HepG2 (cell line): ENCODE measurements around the gene RAC3. TPM values are rescaled to one million over a fixed set of nuclear protein-coding genes. Genes with fewer than 3 reads are reported as not detected.

Experiments used
- AGO1 ChIP-seq: fragments of 200-400 bp; formaldehyde crosslinking; IDR thresholded peaks from 2 replicates; pipeline ENCODE4 v1.6.1; 2017; ENCODE audit warnings: mild to moderate bottlenecking, low read depth, low read length, moderate library complexity; ENCODE audit not compliant: poor library complexity, severe bottlenecking
- AHR ChIP-seq: IDR thresholded peaks from 2 replicates; pipeline ENCODE4 v1.6.1; 2018; ENCODE audit warnings: missing genetic modification reagents, missing compliant biosample characterization
- ATF3 ChIP-seq: sonication (generic); formaldehyde crosslinking; IDR thresholded peaks from 2 replicates; pipeline ENCODE4 v1.4.0; 2020; ENCODE audit warnings: missing genetic modification reagents
- GLMP ChIP-seq: sonication (generic); formaldehyde crosslinking; IDR thresholded peaks from 2 replicates; pipeline ENCODE4 v1.9.0; 2021; ENCODE audit warnings: missing genetic modification reagents, mild to moderate bottlenecking, borderline replicate concordance
- JUND ChIP-seq: sonication (generic); formaldehyde crosslinking; IDR thresholded peaks from 2 replicates; pipeline ENCODE4 v1.8.0; 2022; ENCODE audit warnings: mild to moderate bottlenecking, missing genetic modification reagents
- MATR3 ChIP-seq: sonication (generic); formaldehyde crosslinking; IDR thresholded peaks from 2 replicates; pipeline ENCODE4 v1.4.0; 2020; ENCODE audit warnings: missing genetic modification reagents
- MED1 ChIP-seq: sonication (generic); formaldehyde crosslinking; IDR thresholded peaks from 2 replicates; pipeline ENCODE4 v1.4.0; 2020; ENCODE audit warnings: missing genetic modification reagents
- NONO ChIP-seq, 2 experiments: fragments of 450-650 bp in 1 of 2; sonication (generic) in 1 of 2; formaldehyde crosslinking in 1 of 2; IDR thresholded peaks in 1 of 2; conservative IDR thresholded peaks in 1 of 2; 2 replicates each; pipeline versions ENCODE4 v1.6.1 to v1.8.0; 2017 to 2022; ENCODE audit warnings: mild to moderate bottlenecking in 1 of 2, missing genetic modification reagents in 1 of 2, moderate library complexity in 1 of 2
- NRL ChIP-seq: sonication (generic); formaldehyde crosslinking; IDR thresholded peaks from 2 replicates; pipeline ENCODE4 v1.5.0; 2020; ENCODE audit warnings: missing genetic modification reagents, mild to moderate bottlenecking, moderate library complexity, borderline replicate concordance
- RBM22 ChIP-seq: fragments of 200-400 bp; formaldehyde crosslinking; optimal IDR thresholded peaks from 2 replicates; pipeline ENCODE3; 2017; ENCODE audit warnings: mild to moderate bottlenecking, low read length, moderate library complexity
- SP1 ChIP-seq, 2 experiments: fragments of 450-650 bp in 1 of 2; sonication (generic) in 1 of 2; formaldehyde crosslinking in 1 of 2; IDR thresholded peaks; 2 replicates each; pipeline versions ENCODE4 v1.4.0 to v1.6.1; 2016 to 2020; ENCODE audit warnings: missing genetic modification reagents in 1 of 2
- TP53 ChIP-seq: sonication (generic); formaldehyde crosslinking; conservative IDR thresholded peaks from 2 replicates; pipeline ENCODE4 v1.4.0; 2020; ENCODE audit warnings: missing genetic modification reagents
- ZC3H13 ChIP-seq: sonication (generic); formaldehyde crosslinking; IDR thresholded peaks from 2 replicates; pipeline ENCODE4 v1.8.1; 2023; ENCODE audit warnings: mild to moderate bottlenecking, missing genetic modification reagents, moderate library complexity
- ZKSCAN8 ChIP-seq: IDR thresholded peaks from 2 replicates; pipeline ENCODE4 v1.6.1; 2016; ENCODE audit warnings: borderline replicate concordance, missing genetic modification reagents, missing compliant biosample characterization
- ZNF687 ChIP-seq: sonication (generic); formaldehyde crosslinking; IDR thresholded peaks from 2 replicates; pipeline ENCODE4 v1.5.1; 2020; ENCODE audit warnings: mild to moderate bottlenecking, missing genetic modification reagents, moderate library complexity
- ZNF704 ChIP-seq: sonication (generic); formaldehyde crosslinking; IDR thresholded peaks from 2 replicates; pipeline ENCODE4 v1.8.1; 2023; ENCODE audit warnings: mild to moderate bottlenecking, inconsistent platforms, moderate library complexity, missing genetic modification reagents, borderline replicate concordance
- ZSCAN31 ChIP-seq: sonication (generic); formaldehyde crosslinking; IDR thresholded peaks from 2 replicates; pipeline ENCODE4 v1.5.0; 2020; ENCODE audit warnings: low read depth, mild to moderate bottlenecking, missing genetic modification reagents
- polyA plus RNA-seq, 8 experiments: library from polyadenylated mRNA; depleted of rRNA in 3 of 8; stranded (reverse) in 7 of 8; unstranded in 1 of 8; fragments of >200 nt; fragmentation: Illumina TruSeq in 4 of 8; extraction: Trizol in 4 of 8; gene quantifications; 2 replicates each; pipeline versions ENCODE4 v1.2.1 to v1.2.3, GENCODE V29; 2011 to 2016; ENCODE audit warnings: low read depth in 4 of 8, missing spikeins in 1 of 8, mixed read lengths in 1 of 8; ENCODE audit not compliant: insufficient read depth in 1 of 8
- total RNA-seq, 5 experiments: library from RNA; depleted of rRNA; stranded (reverse); fragments of >200 nt; fragmentation: Illumina TruSeq; extraction: Trizol; gene quantifications; 2 replicates each; pipeline ENCODE4 v1.2.3, GENCODE V29; 2016; ENCODE audit warnings: low read depth in 1 of 5

Gene RAC3
- total and polyA plus RNA-seq, 2 of the 13 experiments (the other 11 are each of a cell fraction or from before 2014, with no cell fraction given) = 10.5 to 21.3 TPM

GRCh38 chr17:82016061-82016874, 15.2 kb upstream of the RAC3 start (continued):
- TF ChIP-seq ATF3 (CRISPR knock-in tag) = 0 out of 2 replicates have a peak, but pooled peaks have one; percentile 12
- peak; percentile 61; the same call in 1 of the 2 replicates for TF ChIP-seq ZC3H13 (CRISPR knock-in tag)
- peak; percentile 90 for TF ChIP-seq AGO1
- TF ChIP-seq NRL (CRISPR knock-in tag) = 0 out of 2 replicates have a peak, but pooled peaks have one; percentile 16
- TF ChIP-seq RBM22 = peak; percentile 80
- no peak; the same call in 1 of the 2 replicates for TF ChIP-seq MED1
- TF ChIP-seq ZNF687 (CRISPR knock-in tag) = peak; percentile 39; the same call in 1 of the 2 replicates
- no peak for TF ChIP-seq NONO (IDR thresholded peaks at IDR 0.05)
- TF ChIP-seq NONO (CRISPR knock-in tag; conservative IDR thresholded peaks at IDR 0.05) = no peak; the same call in 1 of the 2 replicates
- TF ChIP-seq SP1 (IDR thresholded peaks at IDR 0.05) = no peak
- TF ChIP-seq SP1 (CRISPR knock-in tag; IDR thresholded peaks at IDR 0.05) = 0 out of 2 replicates have a peak, but pooled peaks have one; percentile 20
- TF ChIP-seq ZKSCAN8 (CRISPR knock-in tag) = 0 out of 2 replicates have a peak, but pooled peaks have one; percentile 11
- TF ChIP-seq JUND (CRISPR knock-in tag) = no peak
- TF ChIP-seq ZNF704 = peak; percentile 43; the same call in 1 of the 2 replicates
- TF ChIP-seq TP53 = no peak
- 0 out of 2 replicates have a peak, but pooled peaks have one; percentile 92 for TF ChIP-seq MATR3 (CRISPR knock-in tag)
- TF ChIP-seq ZSCAN31 (CRISPR knock-in tag) = peak; percentile 15; the same call in 1 of the 2 replicates
- no peak for TF ChIP-seq GLMP (CRISPR knock-in tag)
- 0 out of 2 replicates have a peak, but pooled peaks have one; percentile 21 for TF ChIP-seq AHR (CRISPR knock-in tag)
